Neural progenitor cell (in vitro differentiated cells): ENCODE data around the gene SLC17A9. TPM values are rescaled to one million over a fixed set of nuclear protein-coding genes. Genes with fewer than 3 reads are reported as not detected.
"Not testable (repeated sequence)": the region's sequence is repeated elsewhere in the genome, so short reads cannot be mapped to it uniquely, and the experiment has no call there.

ENCODE experiments used
- DNase-seq: peaks from one replicate; pipeline ENCODE4 v3.0.0-alpha.2; 2016; ENCODE audit warnings: low spot score
- H2AFZ ChIP-seq: fragments of 200-600 bp; sonication (generic); replicated peaks from 2 replicates; pipeline ENCODE4 v1.6.1; 2016; ENCODE audit warnings: antibody characterized with exemption
- H3F3A ChIP-seq: fragments of 200-600 bp; sonication (generic); 2 replicates; pipeline ENCODE4 v1.6.1; 2016; ENCODE audit warnings: antibody characterized with exemption, low read depth
- H3K27ac ChIP-seq: fragments of 200-600 bp; sonication (generic); 2 replicates; pipeline ENCODE4 v1.5.1; 2016; ENCODE audit warnings: mild to moderate bottlenecking
- H3K27me3 ChIP-seq: fragments of 200-600 bp; sonication (generic); 2 replicates; pipeline ENCODE4 v1.6.1; 2016; ENCODE audit warnings: mild to moderate bottlenecking, moderate library complexity
- H3K36me3 ChIP-seq: fragments of 200-600 bp; sonication (generic); 2 replicates; pipeline ENCODE4 v1.5.1; 2016
- H3K4me1 ChIP-seq: fragments of 200-600 bp; sonication (generic); 2 replicates; pipeline ENCODE4 v1.6.1; 2016; ENCODE audit warnings: mixed run types
- H3K4me2 ChIP-seq: fragments of 200-600 bp; sonication (generic); 2 replicates; pipeline ENCODE4 v1.6.1; 2016
- H3K4me3 ChIP-seq: fragments of 200-600 bp; sonication (generic); 2 replicates; pipeline ENCODE4 v1.5.1; 2016
- H3K79me2 ChIP-seq: fragments of 200-600 bp; sonication (generic); 2 replicates; pipeline ENCODE4 v1.6.1; 2016; ENCODE audit warnings: low read depth
- H3K9ac ChIP-seq: fragments of 200-600 bp; sonication (generic); 2 replicates; pipeline ENCODE4 v1.6.1; 2016
- H3K9me3 ChIP-seq: fragments of 200-600 bp; sonication (generic); 2 replicates; pipeline ENCODE4 v1.5.1; 2016; ENCODE audit warnings: low read depth
- H4K20me1 ChIP-seq: fragments of 200-600 bp; sonication (generic); 2 replicates; pipeline ENCODE4 v1.6.1; 2016; ENCODE audit warnings: low read depth
- H3K27ac Mint-ChIP-seq: 3 replicates; pipeline ENCODE4 v1.8.0; 2021; ENCODE audit warnings: mixed read lengths
- H3K27me3 Mint-ChIP-seq: 2 replicates; pipeline ENCODE4 v1.8.0; 2022; ENCODE audit warnings: low read depth, mild to moderate bottlenecking, inconsistent platforms, moderate library complexity, mixed read lengths; ENCODE audit not compliant: insufficient read depth
- H3K36me3 Mint-ChIP-seq: 3 replicates; pipeline ENCODE4 v1.8.0; 2021; ENCODE audit warnings: mixed read lengths
- H3K4me1 Mint-ChIP-seq: 3 replicates; pipeline ENCODE4 v1.8.0; 2021; ENCODE audit warnings: mixed read lengths
- H3K4me3 Mint-ChIP-seq: 3 replicates; pipeline ENCODE4 v1.8.0; 2021; ENCODE audit warnings: mild to moderate bottlenecking, moderate library complexity, mixed read lengths
- H3K9me3 Mint-ChIP-seq: 3 replicates; pipeline ENCODE4 v1.8.0; 2020; ENCODE audit warnings: mixed read lengths
- EZH2 ChIP-seq: fragments of 200-600 bp; sonication (generic); IDR thresholded peaks from 2 replicates; pipeline ENCODE4 v1.6.1; 2017; ENCODE audit warnings: antibody characterized with exemption, mild to moderate bottlenecking, moderate library complexity
- EZH2phosphoT487 ChIP-seq: fragments of 200-600 bp; sonication (generic); IDR thresholded peaks from 2 replicates; pipeline ENCODE4 v1.6.1; 2017; ENCODE audit warnings: antibody characterized with exemption
- total RNA-seq: library from RNA; depleted of rRNA; stranded (reverse); fragments of >200 nt; gene quantifications from 2 replicates; pipeline ENCODE4 v1.2.3, GENCODE V29; 2015; ENCODE audit warnings: low replicate concordance
- TF ChIP-seq, protein P1 (sequence below): fragments of 200-600 bp; sonication (generic); IDR thresholded peaks from 2 replicates; pipeline ENCODE4 v1.5.1; 2017; ENCODE audit warnings: antibody characterized with exemption, mild to moderate bottlenecking

The SLC17A9 gene
- total RNA-seq, 1 donor from 2014 or later = 0.17 TPM

GRCh38 chr20:62921119-62921687 is 31.3 kb upstream of the SLC17A9 start:
- DNase-seq = peak; percentile 85
- TF ChIP-seq, protein P1, sequence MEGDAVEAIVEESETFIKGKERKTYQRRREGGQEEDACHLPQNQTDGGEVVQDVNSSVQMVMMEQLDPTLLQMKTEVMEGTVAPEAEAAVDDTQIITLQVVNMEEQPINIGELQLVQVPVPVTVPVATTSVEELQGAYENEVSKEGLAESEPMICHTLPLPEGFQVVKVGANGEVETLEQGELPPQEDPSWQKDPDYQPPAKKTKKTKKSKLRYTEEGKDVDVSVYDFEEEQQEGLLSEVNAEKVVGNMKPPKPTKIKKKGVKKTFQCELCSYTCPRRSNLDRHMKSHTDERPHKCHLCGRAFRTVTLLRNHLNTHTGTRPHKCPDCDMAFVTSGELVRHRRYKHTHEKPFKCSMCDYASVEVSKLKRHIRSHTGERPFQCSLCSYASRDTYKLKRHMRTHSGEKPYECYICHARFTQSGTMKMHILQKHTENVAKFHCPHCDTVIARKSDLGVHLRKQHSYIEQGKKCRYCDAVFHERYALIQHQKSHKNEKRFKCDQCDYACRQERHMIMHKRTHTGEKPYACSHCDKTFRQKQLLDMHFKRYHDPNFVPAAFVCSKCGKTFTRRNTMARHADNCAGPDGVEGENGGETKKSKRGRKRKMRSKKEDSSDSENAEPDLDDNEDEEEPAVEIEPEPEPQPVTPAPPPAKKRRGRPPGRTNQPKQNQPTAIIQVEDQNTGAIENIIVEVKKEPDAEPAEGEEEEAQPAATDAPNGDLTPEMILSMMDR = peak; percentile 63
- TF ChIP-seq EZH2phosphoT487 = no peak
- Histone ChIP-seq H3K27me3 (no peaks in the 10 kb centered on the region), H3F3A (peaks cover 45% of the 10 kb centered on the region), H3K4me2 (no peak overlapping the region), H3K79me2 (peaks cover 100% of the 10 kb centered on the region), H3K27ac (no peak overlapping the region), H3K9me3 (no peaks in the 10 kb centered on the region), H3K4me1 (peaks cover 67% of the 10 kb centered on the region), H3K9ac (no peak overlapping the region), H3K36me3 (no peaks in the 10 kb centered on the region), H2AFZ (no peak overlapping the region), H4K20me1 (peaks cover 98% of the 10 kb centered on the region), H3K4me3 (no peak overlapping the region)
- Mint-ChIP-seq H3K9me3 (no peaks in the 10 kb centered on the region), H3K4me1 (peaks cover 72% of the 10 kb centered on the region), H3K36me3 (no peaks in the 10 kb centered on the region), H3K27ac (no peak overlapping the region), H3K27me3 (peaks cover 2% of the 10 kb centered on the region), H3K4me3 (peak overlapping the region; percentile 72)

DNA sequence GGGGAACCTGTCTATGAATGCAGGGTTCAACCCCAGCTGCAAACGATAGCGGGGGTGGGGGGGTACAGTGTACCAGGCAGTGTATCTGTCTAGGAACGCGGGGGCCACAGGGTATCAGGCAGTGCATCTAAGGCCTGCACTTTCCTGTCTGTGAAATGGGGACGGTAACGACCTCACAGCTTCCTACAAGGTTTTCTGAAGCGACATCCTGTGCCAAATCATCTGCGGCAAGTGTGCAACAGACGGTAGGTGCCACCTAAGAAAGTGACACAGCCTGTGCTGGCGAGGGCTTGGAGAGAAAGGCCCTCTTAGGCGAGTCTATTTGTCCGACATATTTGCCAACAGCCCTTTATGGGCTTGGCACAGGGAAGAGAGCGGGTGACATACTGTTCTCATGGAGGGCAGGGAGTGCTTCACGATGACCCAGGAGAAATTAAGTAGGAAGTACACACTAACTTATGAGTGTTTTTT is 30.0 kb upstream of the SLC17A9 start:
- Histone ChIP-seq H3K79me2 (peaks cover 98% of the 10 kb centered on the region), H3F3A (peaks cover 43% of the 10 kb centered on the region), H4K20me1 (peaks cover 95% of the 10 kb centered on the region), H3K36me3 (no peaks in the 10 kb centered on the region), H3K9ac (no peak overlapping the region), H3K27me3 (no peaks in the 10 kb centered on the region), H2AFZ (no peak overlapping the region), H3K9me3 (no peaks in the 10 kb centered on the region), H3K4me2 (no peak overlapping the region), H3K27ac (no peak overlapping the region), H3K4me1 (peaks cover 59% of the 10 kb centered on the region), H3K4me3 (no peak overlapping the region)
- H3K4me1 Mint-ChIP-seq = peaks cover 66% of the 10 kb centered on the region
- H3K27me3 Mint-ChIP-seq = peaks cover 4% of the 10 kb centered on the region
- no peak for DNase-seq
- peak overlapping the region; percentile 44 for H3K27ac Mint-ChIP-seq
- TF ChIP-seq EZH2 = no peak
- TF ChIP-seq, protein P1 = no peak
- TF ChIP-seq EZH2phosphoT487 = no peak
- H3K4me3 Mint-ChIP-seq = peak overlapping the region; percentile 54
- H3K9me3 Mint-ChIP-seq = no peaks in the 10 kb centered on the region
- H3K36me3 Mint-ChIP-seq = no peaks in the 10 kb centered on the region

DNA sequence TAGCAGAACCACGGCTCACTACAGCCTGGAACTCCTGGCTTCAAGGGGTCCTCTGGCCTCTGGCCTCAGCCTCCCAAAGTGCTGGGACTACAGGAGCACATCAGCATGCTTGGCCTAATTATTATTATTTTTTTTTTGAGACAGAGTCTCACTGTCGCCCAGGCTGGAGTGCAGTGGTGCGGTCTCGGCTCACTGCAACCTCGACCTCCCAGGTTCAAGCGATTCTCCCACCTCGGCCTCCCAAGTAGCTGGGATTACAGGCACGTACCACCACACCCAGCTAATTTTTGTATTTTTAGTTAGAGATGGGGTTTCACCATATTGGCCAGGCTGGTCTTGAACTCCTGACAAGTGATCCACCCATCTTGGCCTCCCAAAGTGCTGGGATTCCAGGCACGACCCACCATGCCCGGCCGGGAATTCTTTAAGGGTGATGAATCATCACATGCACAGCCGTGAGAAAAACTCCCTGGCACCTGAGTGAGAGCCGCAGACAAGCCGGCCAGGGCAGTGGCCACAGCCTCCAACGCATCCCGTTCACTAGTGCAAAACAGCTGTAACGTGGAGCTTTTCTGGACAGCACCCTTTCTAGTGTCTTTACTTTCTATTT is 29.3 kb upstream of the SLC17A9 start:
- not testable (repeated sequence) for H3K9ac ChIP-seq, H3K27me3 Mint-ChIP-seq, H3K4me3 ChIP-seq, H3K9me3 ChIP-seq, H3K27me3 ChIP-seq, H3K36me3 ChIP-seq, H3K9me3 Mint-ChIP-seq, H2AFZ ChIP-seq, H3K36me3 Mint-ChIP-seq, DNase-seq, H3K27ac Mint-ChIP-seq, H3K4me2 ChIP-seq, H3K27ac ChIP-seq, H3K4me3 Mint-ChIP-seq
- Histone ChIP-seq H3F3A (peaks cover 43% of the 10 kb centered on the region), H3K4me1 (peaks cover 52% of the 10 kb centered on the region), H3K79me2 (peaks cover 98% of the 10 kb centered on the region), H4K20me1 (peaks cover 95% of the 10 kb centered on the region)
- peaks cover 64% of the 10 kb centered on the region for H3K4me1 Mint-ChIP-seq
